Hepatocyte (in vitro differentiated cells): Measurements from ENCODE around the gene UBXN4.

ENCODE experiments used
- EZH2 ChIP-seq: fragments of 200-600 bp; sonication (generic); IDR thresholded peaks from 2 replicates; pipeline ENCODE4 v1.6.1; 2016; ENCODE audit warnings: antibody characterized with exemption, mild to moderate bottlenecking, borderline replicate concordance
- EZH2phosphoT487 ChIP-seq: fragments of 200-600 bp; sonication (generic); IDR thresholded peaks from one replicate; pipeline ENCODE4 v1.6.1; 2018; ENCODE audit warnings: antibody characterized with exemption, mild to moderate bottlenecking, low read depth, moderate library complexity; ENCODE audit not compliant: unreplicated experiment, severe bottlenecking
- TF ChIP-seq, protein P1 (sequence below): fragments of 200-600 bp; sonication (generic); IDR thresholded peaks from 2 replicates; pipeline ENCODE4 v1.5.1; 2016; ENCODE audit warnings: antibody characterized with exemption, mild to moderate bottlenecking; ENCODE audit not compliant: poor library complexity

DNA sequence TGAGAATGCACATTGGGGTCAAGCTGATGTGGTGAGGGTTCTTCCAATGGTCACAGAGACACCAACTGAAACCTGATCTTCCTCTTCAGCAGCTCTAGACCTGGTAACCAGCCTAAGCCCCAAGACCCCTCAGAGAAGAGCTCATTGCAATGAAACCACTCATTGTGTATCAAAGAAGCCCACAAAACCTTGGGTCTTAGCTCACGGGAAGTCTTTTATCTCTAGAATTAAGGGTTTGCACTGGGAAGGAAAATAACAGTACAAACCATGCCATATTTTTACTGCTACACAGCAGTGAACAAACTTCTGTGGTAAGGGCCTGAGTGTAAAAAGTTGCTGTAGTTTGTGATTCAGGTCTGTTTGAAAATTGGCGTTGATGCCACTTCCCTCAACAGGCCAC lies 8.6 kb upstream of the UBXN4 start:
- TF ChIP-seq, protein P1, sequence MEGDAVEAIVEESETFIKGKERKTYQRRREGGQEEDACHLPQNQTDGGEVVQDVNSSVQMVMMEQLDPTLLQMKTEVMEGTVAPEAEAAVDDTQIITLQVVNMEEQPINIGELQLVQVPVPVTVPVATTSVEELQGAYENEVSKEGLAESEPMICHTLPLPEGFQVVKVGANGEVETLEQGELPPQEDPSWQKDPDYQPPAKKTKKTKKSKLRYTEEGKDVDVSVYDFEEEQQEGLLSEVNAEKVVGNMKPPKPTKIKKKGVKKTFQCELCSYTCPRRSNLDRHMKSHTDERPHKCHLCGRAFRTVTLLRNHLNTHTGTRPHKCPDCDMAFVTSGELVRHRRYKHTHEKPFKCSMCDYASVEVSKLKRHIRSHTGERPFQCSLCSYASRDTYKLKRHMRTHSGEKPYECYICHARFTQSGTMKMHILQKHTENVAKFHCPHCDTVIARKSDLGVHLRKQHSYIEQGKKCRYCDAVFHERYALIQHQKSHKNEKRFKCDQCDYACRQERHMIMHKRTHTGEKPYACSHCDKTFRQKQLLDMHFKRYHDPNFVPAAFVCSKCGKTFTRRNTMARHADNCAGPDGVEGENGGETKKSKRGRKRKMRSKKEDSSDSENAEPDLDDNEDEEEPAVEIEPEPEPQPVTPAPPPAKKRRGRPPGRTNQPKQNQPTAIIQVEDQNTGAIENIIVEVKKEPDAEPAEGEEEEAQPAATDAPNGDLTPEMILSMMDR = no peak
- TF ChIP-seq EZH2 (no peak), EZH2phosphoT487 (no peak)
